Choroid plexus epithelial cell (primary cell): ENCODE measurements around the gene GPR3.

ENCODE experiments used
- DNase-seq: peaks from one replicate; pipeline ENCODE4 v3.0.0-alpha.2; 2010; ENCODE audit warnings: low read depth
- H3K4me3 ChIP-seq: 2 replicates; pipeline ENCODE4 v1.5.1; 2011; ENCODE audit warnings: low read depth, mild to moderate bottlenecking, control low read depth, low read length, moderate library complexity
- CTCF ChIP-seq: conservative IDR thresholded peaks from 2 replicates; pipeline ENCODE4 v1.5.1; 2011; ENCODE audit warnings: low read depth, mild to moderate bottlenecking, control low read depth, inconsistent platforms, low read length, moderate library complexity

GPR3 gene

DNA sequence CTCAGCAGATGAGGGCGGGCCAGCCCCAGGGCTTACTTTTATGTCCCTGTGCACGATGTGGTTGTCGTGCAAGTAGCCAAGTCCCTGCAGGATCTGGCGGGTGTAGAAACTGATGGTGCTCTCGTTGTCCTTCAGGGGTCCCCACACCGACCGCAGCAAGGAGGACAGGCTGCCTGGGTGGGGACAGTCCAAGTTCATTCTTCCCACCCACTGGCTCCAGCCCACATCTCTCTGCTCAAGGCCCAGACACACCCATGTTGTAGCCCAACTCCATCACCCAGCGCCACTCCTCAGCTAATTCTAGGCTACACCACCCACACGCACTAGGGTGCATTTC lies 32.6 kb upstream of the GPR3 start:
- DNase-seq = no peak
- TF ChIP-seq CTCF = no peak
- H3K4me3 ChIP-seq = no peak overlapping the region

- no peak overlapping the region for H3K4me3 ChIP-seq
- DNase-seq = no peak
- no peak for TF ChIP-seq CTCF
Measured at GRCh38 chr1:27360159-27361043, 32.0 kb upstream of the GPR3 start.

- H3K4me3 ChIP-seq = no peak overlapping the region
- no peak for TF ChIP-seq CTCF
- DNase-seq = no peak
Measured at GRCh38 chr1:27361044-27361402, 31.4 kb upstream of the GPR3 start.

DNA sequence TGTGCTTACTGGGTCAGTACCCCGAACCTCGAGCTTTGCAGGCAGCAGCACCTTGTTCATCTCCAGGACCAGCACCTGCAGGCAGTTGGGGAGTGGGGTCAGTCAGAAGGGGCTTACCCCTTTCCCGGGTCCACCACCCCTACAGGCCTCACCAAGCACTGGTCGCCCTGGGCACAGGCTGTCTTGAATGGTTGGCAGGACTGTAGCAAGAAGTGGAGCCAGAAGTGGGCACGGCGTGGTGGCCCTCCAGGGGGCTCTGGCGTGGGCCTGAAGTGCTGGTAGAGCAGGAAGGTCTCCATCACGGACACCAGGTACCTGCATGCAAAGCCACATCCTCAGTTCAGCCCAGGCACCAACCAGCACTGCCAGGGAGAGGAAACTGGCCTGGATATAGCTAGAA lies 30.9 kb upstream of the GPR3 start:
- no peak for DNase-seq
- no peak for TF ChIP-seq CTCF
- H3K4me3 ChIP-seq = no peak overlapping the region

- no peak overlapping the region for H3K4me3 ChIP-seq
- TF ChIP-seq CTCF = no peak
- no peak for DNase-seq
Measured at GRCh38 chr1:27363766-27364695, 28.4 kb upstream of the GPR3 start.

- no peak for DNase-seq
- peak overlapping the region; percentile 30 for H3K4me3 ChIP-seq
- TF ChIP-seq CTCF = no peak
Measured at GRCh38 chr1:27364696-27365371, 27.6 kb upstream of the GPR3 start.
